H9 (cell line): ENCODE data around the gene PRCC. TPM values are rescaled to one million over a fixed set of nuclear protein-coding genes. Genes with fewer than 3 reads are reported as not detected.

Experiments used
- DNase-seq: peaks from one replicate; pipeline ENCODE4 v3.0.0-alpha.2; 2017
- H2AFZ ChIP-seq: one replicate; pipeline ENCODE4 v1.6.1; 2013; ENCODE audit warnings: mild to moderate bottlenecking, low read length, control low read depth, moderate library complexity
- H2AK5ac ChIP-seq: 2 replicates; pipeline ENCODE4 v1.6.1; 2013; ENCODE audit warnings: low read length, control low read depth, mixed read lengths; ENCODE audit not compliant: insufficient read length
- H2BK120ac ChIP-seq: one replicate; pipeline ENCODE4 v1.6.1; 2013; ENCODE audit warnings: low read depth, mild to moderate bottlenecking, low read length, control low read depth, inconsistent platforms; ENCODE audit not compliant: poor library complexity, severe bottlenecking
- H2BK12ac ChIP-seq: 2 replicates; pipeline ENCODE4 v1.6.1; 2013; ENCODE audit warnings: low read length, control low read depth, mixed read lengths, low read depth; ENCODE audit not compliant: insufficient read length
- H2BK15ac ChIP-seq: 2 replicates; pipeline ENCODE4 v1.6.1; 2013; ENCODE audit warnings: low read depth, low read length, control low read depth
- H2BK20ac ChIP-seq: one replicate; pipeline ENCODE4 v1.6.1; 2013; ENCODE audit warnings: low read depth, mild to moderate bottlenecking, low read length, control low read depth, inconsistent platforms; ENCODE audit not compliant: poor library complexity, severe bottlenecking
- H2BK5ac ChIP-seq: 2 replicates; pipeline ENCODE4 v1.6.1; 2013; ENCODE audit warnings: low read length, control low read depth, mixed read lengths; ENCODE audit not compliant: insufficient read length
- H3K14ac ChIP-seq: 2 replicates; pipeline ENCODE4 v1.6.1; 2013; ENCODE audit warnings: low read length, control low read depth; ENCODE audit not compliant: insufficient read depth
- H3K18ac ChIP-seq: 2 replicates; pipeline ENCODE4 v1.6.1; 2013; ENCODE audit warnings: low read depth, mild to moderate bottlenecking, mixed read lengths, low read length, control low read depth; ENCODE audit not compliant: insufficient read length
- H3K23ac ChIP-seq: 2 replicates; pipeline ENCODE4 v1.6.1; 2013; ENCODE audit warnings: low read length, control low read depth, mixed read lengths, low read depth; ENCODE audit not compliant: insufficient read length
- H3K23me2 ChIP-seq: 2 replicates; pipeline ENCODE4 v1.6.1; 2013; ENCODE audit warnings: low read depth, mild to moderate bottlenecking, mixed read lengths, low read length, control low read depth; ENCODE audit not compliant: insufficient read length, poor library complexity, severe bottlenecking
- H3K27ac ChIP-seq: 2 replicates; pipeline ENCODE4 v1.5.1; 2013; ENCODE audit warnings: low read length, control low read depth, mixed read lengths, low read depth; ENCODE audit not compliant: insufficient read length
- H3K27me3 ChIP-seq: 2 replicates; pipeline ENCODE4 v1.6.1; 2013; ENCODE audit warnings: low read length, control low read depth, inconsistent platforms; ENCODE audit not compliant: insufficient read depth
- H3K4ac ChIP-seq: 2 replicates; pipeline ENCODE4 v1.6.1; 2013; ENCODE audit warnings: low read depth, mild to moderate bottlenecking, control low read depth, inconsistent platforms, low read length, moderate library complexity
- H3K4me1 ChIP-seq: 2 replicates; pipeline ENCODE4 v1.6.1; 2013; ENCODE audit warnings: low read length, control low read depth, inconsistent platforms; ENCODE audit not compliant: insufficient read depth
- H3K4me2 ChIP-seq: 2 replicates; pipeline ENCODE4 v1.6.1; 2013; ENCODE audit warnings: low read length, control low read depth, mixed read lengths; ENCODE audit not compliant: insufficient read length, insufficient read depth
- H3K56ac ChIP-seq: 2 replicates; pipeline ENCODE4 v1.6.1; 2013; ENCODE audit warnings: low read depth, mild to moderate bottlenecking, mixed read lengths, low read length, control low read depth; ENCODE audit not compliant: insufficient read length
- H3K79me1 ChIP-seq: 2 replicates; pipeline ENCODE4 v1.6.1; 2013; ENCODE audit warnings: low read depth, mild to moderate bottlenecking, moderate library complexity, low read length, control low read depth, inconsistent platforms; ENCODE audit not compliant: insufficient read depth, poor library complexity, severe bottlenecking
- H3K79me2 ChIP-seq: 2 replicates; pipeline ENCODE4 v1.6.1; 2013; ENCODE audit warnings: low read length, control low read depth, inconsistent platforms; ENCODE audit not compliant: insufficient read depth
- H3K9ac ChIP-seq: 2 replicates; pipeline ENCODE4 v1.6.1; 2013; ENCODE audit warnings: low read length, control low read depth, mixed read lengths; ENCODE audit not compliant: insufficient read length; ENCODE audit errors: extremely low read depth
- H3K9me3 ChIP-seq: one replicate; pipeline ENCODE4 v1.6.1; 2013; ENCODE audit warnings: low read depth, low read length, inconsistent platforms; ENCODE audit not compliant: control insufficient read depth
- H3T11ph ChIP-seq: one replicate; pipeline ENCODE4 v1.6.1; 2013; ENCODE audit warnings: mild to moderate bottlenecking, low read length, control low read depth, inconsistent platforms
- H4K20me1 ChIP-seq: one replicate; pipeline ENCODE4 v1.6.1; 2013; ENCODE audit not compliant: control insufficient read depth, insufficient read length, insufficient read depth
- H4K5ac ChIP-seq: 2 replicates; pipeline ENCODE4 v1.6.1; 2013; ENCODE audit warnings: low read depth, mild to moderate bottlenecking, mixed read lengths, low read length, control low read depth; ENCODE audit not compliant: insufficient read length
- H4K8ac ChIP-seq: replicated peaks from 2 replicates; pipeline ENCODE4 v1.6.1; 2013; ENCODE audit warnings: low read length, control low read depth, mixed read lengths, low read depth; ENCODE audit not compliant: insufficient read length
- H4K91ac ChIP-seq: 2 replicates; pipeline ENCODE4 v1.6.1; 2013; ENCODE audit warnings: low read depth, mild to moderate bottlenecking, moderate library complexity, mixed read lengths, low read length, control low read depth; ENCODE audit not compliant: insufficient read length
- H3K27ac Mint-ChIP-seq, 3 experiments: 2 replicates in 2 of 3; 3 replicates in 1 of 3; pipeline ENCODE4 v1.8.0; 2020 to 2021; ENCODE audit warnings: mixed read lengths in 3 of 3, mild to moderate bottlenecking in 1 of 3, moderate library complexity in 1 of 3
- H3K27me3 Mint-ChIP-seq: 2 replicates; pipeline ENCODE4 v1.8.0; 2021; ENCODE audit warnings: low read depth, mild to moderate bottlenecking, moderate library complexity, mixed read lengths
- H3K36me3 Mint-ChIP-seq, 3 experiments: 2 replicates in 2 of 3; 3 replicates in 1 of 3; pipeline ENCODE4 v1.8.0; 2020 to 2021; ENCODE audit warnings: low read depth in 3 of 3, mixed read lengths in 3 of 3; ENCODE audit not compliant: insufficient read depth in 1 of 3
- H3K4me1 Mint-ChIP-seq, 2 experiments: 2 replicates each; pipeline ENCODE4 v1.8.0; 2020; ENCODE audit warnings: mixed read lengths in 2 of 2
- H3K4me3 Mint-ChIP-seq, 2 experiments: 2 replicates in 1 of 2; 3 replicates in 1 of 2; pipeline ENCODE4 v1.8.0; 2020 to 2021; ENCODE audit warnings: mild to moderate bottlenecking in 2 of 2, mixed read lengths in 2 of 2, moderate library complexity in 1 of 2
- H3K9me3 Mint-ChIP-seq, 2 experiments: 2 replicates in 1 of 2; 3 replicates in 1 of 2; pipeline ENCODE4 v1.8.0; 2020; ENCODE audit warnings: mild to moderate bottlenecking in 2 of 2, mixed read lengths in 2 of 2, moderate library complexity in 1 of 2
- CTCF ChIP-seq: fragments of 200-600 bp; sonication (generic); conservative IDR thresholded peaks from 3 replicates; pipeline ENCODE4 v1.8.0; 2021; ENCODE audit warnings: antibody characterized with exemption, mild to moderate bottlenecking
- WGBS: extraction: QIAGEN DNeasy Blood & Tissue Kit; methylation state at CpG from one replicate; pipeline ENCODE4 v1.1.7; 2013; ENCODE audit warnings: missing lambda C conversion rate, low lambda C conversion rate, mixed read lengths; ENCODE audit not compliant: insufficient read length; ENCODE audit errors: extremely low coverage; 5-methylcytosine and 5-hydroxymethylcytosine counted together
- total RNA-seq: library from RNA; stranded (reverse); gene quantifications from 2 replicates; pipeline ENCODE4 v1.2.1, GENCODE V29; 2021

The PRCC gene
- total RNA-seq, 1 experiment from 2014 or later: 129 TPM

GRCh38 chr1:156789621-156790318 lies 22.4 kb downstream of the PRCC start:
- no peak overlapping the region for H2AFZ ChIP-seq
- WGBS: no CpG with 5 or more reads among the region's 4 CpGs
- H3K23ac ChIP-seq: no peak overlapping the region
- no peak overlapping the region for H3K27ac ChIP-seq
- Mint-ChIP-seq H3K27me3 (no peaks in the 10 kb centered on the region), H3K27ac (peak overlapping the region in 1 of 3 experiments; percentile 27; a peak in 1 of 7 replicates), H3K36me3 (peaks cover 31 to 79% (median 67%) of the 10 kb centered on the region in 3 experiments; a peak in 6 of 7 replicates), H3K4me1 (no peaks in the 10 kb centered on the region), H3K4me3 (no peak overlapping the region), H3K9me3 (no peaks in the 10 kb centered on the region)
- no peaks in the 10 kb centered on the region for H3K4me1 ChIP-seq
- no peak overlapping the region for H2BK5ac ChIP-seq
- H3K18ac ChIP-seq: no peak overlapping the region
- no peak overlapping the region for H2BK15ac ChIP-seq
- no peak overlapping the region for H3K14ac ChIP-seq
- no peak overlapping the region for H3K56ac ChIP-seq
- no peak overlapping the region for H3K4ac ChIP-seq
- no peak overlapping the region for H4K91ac ChIP-seq
- no peaks in the 10 kb centered on the region for H3K27me3 ChIP-seq
- H2BK120ac ChIP-seq: no peak overlapping the region
- H3T11ph ChIP-seq: no peak overlapping the region
- TF ChIP-seq CTCF: no peak
- H3K9ac ChIP-seq: no peak overlapping the region
- no peak overlapping the region for H2BK20ac ChIP-seq
- no peaks in the 10 kb centered on the region for H3K9me3 ChIP-seq
- DNase-seq: no peak
- no peaks in the 10 kb centered on the region for H3K23me2 ChIP-seq
- H3K79me2 ChIP-seq: no peaks in the 10 kb centered on the region
- peaks cover 2% of the 10 kb centered on the region for H4K20me1 ChIP-seq
- no peak overlapping the region for H4K5ac ChIP-seq
- no peaks in the 10 kb centered on the region for H3K79me1 ChIP-seq
- no peak overlapping the region for H2AK5ac ChIP-seq
- no peak overlapping the region for H2BK12ac ChIP-seq
- H4K8ac ChIP-seq: no peak overlapping the region
- no peak overlapping the region for H3K4me2 ChIP-seq
